Tibial artery (tissue), 4 donors: ENCODE data around the gene KLHL8.

Experiments
- DNase-seq, 2 donors: peaks; one replicate each; pipeline ENCODE4 v3.0.0-alpha.2; 2019
- H3K27ac ChIP-seq, 2 donors: fragments of 200-600 bp; sonication (generic) in 1 of 2; 1 replicate in 1 of 2; 2 replicates in 1 of 2; pipeline ENCODE4 v1.5.1; 2018 to 2019; ENCODE audit warnings: mild to moderate bottlenecking in 1 of 2
- H3K27me3 ChIP-seq, 2 donors: fragments of 200-600 bp; sonication (generic) in 1 of 2; one replicate each; pipeline versions ENCODE4 v1.5.1 to v1.6.0; 2016 to 2019
- H3K36me3 ChIP-seq, 3 donors: fragments of 200-600 bp; sonication (generic) in 2 of 3; one replicate each; pipeline ENCODE4 v1.5.1; 2016 to 2019; ENCODE audit warnings: mild to moderate bottlenecking in 2 of 3
- H3K4me1 ChIP-seq, 4 donors: fragments of 200-600 bp; sonication (generic) in 2 of 4; 1 replicate in 3 of 4; 2 replicates in 1 of 4; pipeline ENCODE4 v1.5.1; 2016 to 2019
- H3K4me3 ChIP-seq, 2 donors: fragments of 200-600 bp; sonication (generic) in 1 of 2; 1 replicate in 1 of 2; 2 replicates in 1 of 2; pipeline ENCODE4 v1.5.1; 2018 to 2019; ENCODE audit warnings: mild to moderate bottlenecking in 2 of 2
- H3K9me3 ChIP-seq, 3 donors: fragments of 200-600 bp; sonication (generic) in 1 of 3; one replicate each; pipeline ENCODE4 v1.5.1; 2016 to 2019
- CTCF ChIP-seq, 2 experiments: fragments of 200-600 bp in 1 of 2; fragments of 450-650 bp in 1 of 2; IDR thresholded peaks; one replicate each; pipeline ENCODE4 v1.5.1; 2017 to 2019; ENCODE audit warnings: antibody characterized with exemption in 2 of 2, mild to moderate bottlenecking in 1 of 2, moderate library complexity in 1 of 2
- intact Hi-C: fragments of 100-400 bp; cut with DNase I; formaldehyde crosslinking; loops from one replicate; pipeline ENCODE4 v1.15.0; 2023; ENCODE audit warnings: low total_unique reads

The KLHL8 gene

GRCh38 chr4:87185146-87185870 is 35.1 kb downstream of the KLHL8 start:
- DNase-seq: no peak
- Histone ChIP-seq H3K9me3 (no peaks in the 10 kb centered on the region), H3K27ac (no peak overlapping the region), H3K4me1 (no peaks in the 10 kb centered on the region), H3K4me3 (no peak overlapping the region), H3K36me3 (no peaks in the 10 kb centered on the region), H3K27me3 (no peaks in the 10 kb centered on the region)
- intact Hi-C loops: no loop called here
- TF ChIP-seq CTCF (IDR thresholded peaks at IDR 0.05): no peak

- no peak overlapping the region for H3K4me3 ChIP-seq
- DNase-seq: no peak
- no peaks in the 10 kb centered on the region for H3K27me3 ChIP-seq
- H3K9me3 ChIP-seq: no peaks in the 10 kb centered on the region
- no peak for TF ChIP-seq CTCF (IDR thresholded peaks at IDR 0.05)
- H3K4me1 ChIP-seq: no peaks in the 10 kb centered on the region
- peaks cover 8 to 14% (median 8%) of the 10 kb centered on the region in 3 donors for H3K36me3 ChIP-seq
- no peak overlapping the region for H3K27ac ChIP-seq
- intact Hi-C loops: no loop called here
These were observed 39.7 kb downstream of the KLHL8 start for GRCh38 chr4:87180767-87181166.

GRCh38 chr4:87179751-87180150 is 40.7 kb downstream of the KLHL8 start:
- no peak for TF ChIP-seq CTCF (IDR thresholded peaks at IDR 0.05)
- Histone ChIP-seq H3K4me3 (no peak overlapping the region), H3K9me3 (no peaks in the 10 kb centered on the region), H3K36me3 (peaks cover 8 to 16% (median 8%) of the 10 kb centered on the region in 3 donors), H3K4me1 (no peaks in the 10 kb centered on the region), H3K27me3 (no peaks in the 10 kb centered on the region), H3K27ac (no peak overlapping the region)
- intact Hi-C loops: no loop called here
- DNase-seq: no peak

- H3K4me3 ChIP-seq: no peak overlapping the region
- H3K36me3 ChIP-seq: peaks cover 8 to 21% (median 13%) of the 10 kb centered on the region in 3 donors
- H3K9me3 ChIP-seq: no peaks in the 10 kb centered on the region
- H3K4me1 ChIP-seq: no peaks in the 10 kb centered on the region
- no peak for TF ChIP-seq CTCF (IDR thresholded peaks at IDR 0.05)
- no peak for DNase-seq
- intact Hi-C loops: no loop called here
- no peak overlapping the region for H3K27ac ChIP-seq
- no peaks in the 10 kb centered on the region for H3K27me3 ChIP-seq
These were observed 45.7 kb downstream of the KLHL8 start for GRCh38 chr4:87174672-87175071.

GRCh38 chr4:87171944-87172343 is 48.5 kb downstream of the KLHL8 start:
- DNase-seq: no peak
- no peaks in the 10 kb centered on the region for H3K27me3 ChIP-seq
- no peaks in the 10 kb centered on the region for H3K9me3 ChIP-seq
- intact Hi-C loops: no loop called here
- H3K36me3 ChIP-seq: peaks cover 12 to 24% (median 17%) of the 10 kb centered on the region in 3 donors
- H3K4me1 ChIP-seq: no peaks in the 10 kb centered on the region
- no peak for TF ChIP-seq CTCF (IDR thresholded peaks at IDR 0.05)
- H3K27ac ChIP-seq: no peak overlapping the region
- no peak overlapping the region for H3K4me3 ChIP-seq
